K562 (cell line): ENCODE measurements around the gene ZNF687. TPM values are rescaled to one million over a fixed set of nuclear protein-coding genes. Genes with fewer than 3 reads are reported as not detected.
A peak's percentile ranks its signal among the peaks of the same experiment; 100 is the strongest.

Source experiments
- ATAC-seq: fragments of 200-7000 bp; cut with Tn5 transposase; 3 replicates; pipeline ENCODE4 v1.9.1; 2020; ENCODE audit warnings: moderate library complexity
- BruUV-seq: library from RNA; stranded (reverse); fragments of 400-500 nt; replicated peaks from 2 replicates; lab custom pipeline; 2021; lab: Mats Ljungman, UMichigan
- CTCF ChIA-PET: fragments of 300-600 bp; formaldehyde crosslinking; extraction: SDS; loops from one replicate; lab custom pipeline; 2021; ENCODE audit warnings: low intra/inter-chr PET ratio; lab: Yijun Ruan, JAX
- POLR2A ChIA-PET: fragments of 300-600, 350-650 bp; sonication (Branson Sonifier 250); formaldehyde crosslinking; extraction: SDS; loops from one replicate; lab custom pipeline; 2021; ENCODE audit warnings: antibody characterized with exemption, inconsistent platforms; lab: Yijun Ruan, JAX
- DNase-seq, 4 experiments: peaks; one replicate each; pipeline versions ENCODE4 v3.0.0 to v3.0.0-alpha.2; 2011 to 2018; ENCODE audit warnings: low spot score in 3 of 4, mixed read lengths in 3 of 4; ENCODE audit errors: extremely low read depth in 1 of 4
- FAIRE-seq: peaks from 2 replicates; lab custom pipeline; 2011; peaks lifted over from hg19 to GRCh38; lab: Jason Lieb, UNC
- H2AFZ ChIP-seq: 2 replicates; pipeline ENCODE4 v1.6.0; 2011; ENCODE audit warnings: low read depth, low read length, control low read depth, inconsistent platforms
- H3K27ac ChIP-seq: fragments of 200-600 bp; 3 replicates; pipeline ENCODE4 v1.8.0; 2011; ENCODE audit warnings: low read depth, mild to moderate bottlenecking, control low read depth, inconsistent platforms, low read length, moderate library complexity, mixed read lengths; ENCODE audit errors: extremely low read depth
- H3K27me3 ChIP-seq, 2 experiments: fragments of 300-600 bp in 1 of 2; 2 replicates in 1 of 2; 3 replicates in 1 of 2; pipeline versions ENCODE4 v1.6.0 to v1.8.0; 2011; ENCODE audit warnings: inconsistent platforms in 2 of 2, low read length in 2 of 2, mild to moderate bottlenecking in 1 of 2, mixed read lengths in 1 of 2, moderate library complexity in 1 of 2; ENCODE audit not compliant: control insufficient read depth in 2 of 2, insufficient read depth in 2 of 2
- H3K36me3 ChIP-seq: fragments of 300-600 bp; 3 replicates; pipeline ENCODE4 v1.8.0; 2011; ENCODE audit warnings: mild to moderate bottlenecking, low read length, inconsistent platforms; ENCODE audit not compliant: control insufficient read depth, insufficient read depth
- H3K4me1 ChIP-seq, 2 experiments: fragments of 200-600 bp in 1 of 2; replicated peaks in 1 of 2; 2 replicates in 1 of 2; 3 replicates in 1 of 2; pipeline versions ENCODE4 v1.5.1 to v1.8.0; 2011; ENCODE audit warnings: inconsistent platforms in 2 of 2, low read length in 2 of 2, mild to moderate bottlenecking in 1 of 2, mixed read lengths in 1 of 2, moderate library complexity in 1 of 2; ENCODE audit not compliant: control insufficient read depth in 2 of 2, insufficient read depth in 2 of 2
- H3K4me2 ChIP-seq: 2 replicates; pipeline ENCODE4 v1.6.1; 2011; ENCODE audit warnings: low read length, control low read depth, inconsistent platforms, mixed read lengths; ENCODE audit not compliant: insufficient read depth
- H3K4me3 ChIP-seq: fragments of 200-600 bp; sonication (generic), shearing (Covaris generic); 2 replicates; pipeline ENCODE4 v1.5.1; 2016; ENCODE audit warnings: control low read depth, inconsistent platforms
- H3K79me2 ChIP-seq: fragments of 200-600 bp; 3 replicates; pipeline ENCODE4 v1.8.0; 2011; ENCODE audit warnings: low read length, inconsistent platforms; ENCODE audit not compliant: control insufficient read depth, insufficient read depth
- H3K9ac ChIP-seq, 2 experiments: 2 replicates each; pipeline versions ENCODE4 v1.6.0 to v1.6.1; 2011; ENCODE audit warnings: low read depth in 2 of 2, low read length in 2 of 2, control low read depth in 1 of 2, inconsistent platforms in 1 of 2, mild to moderate bottlenecking in 1 of 2, mixed read lengths in 1 of 2; ENCODE audit not compliant: insufficient read depth in 1 of 2
- H3K9me1 ChIP-seq: one replicate; pipeline ENCODE4 v1.6.0; 2011; ENCODE audit warnings: inconsistent platforms, mild to moderate bottlenecking, low read length, moderate library complexity; ENCODE audit not compliant: control insufficient read depth, insufficient read depth
- H3K9me3 ChIP-seq: replicated peaks from 2 replicates; pipeline ENCODE4 v1.5.1; 2011; ENCODE audit warnings: low read depth, low read length, inconsistent platforms; ENCODE audit not compliant: control insufficient read depth, insufficient read depth
- H4K20me1 ChIP-seq: replicated peaks from 2 replicates; pipeline ENCODE4 v1.6.1; 2011; ENCODE audit warnings: low read length, inconsistent platforms, mixed read lengths; ENCODE audit not compliant: control insufficient read depth, insufficient read depth
- AFF1 ChIP-seq, 2 experiments: fragments of 450-650 bp; IDR thresholded peaks; 2 replicates each; pipeline ENCODE4 v1.6.1; 2018; ENCODE audit warnings: mild to moderate bottlenecking in 2 of 2, low read depth in 1 of 2; ENCODE audit not compliant: partially characterized antibody in 2 of 2
- C11orf30 ChIP-seq: fragments of 450-650 bp; IDR thresholded peaks from 2 replicates; pipeline ENCODE4 v1.6.1; 2016; ENCODE audit warnings: low read depth, mild to moderate bottlenecking
- ELF1 ChIP-seq: fragments of 200-800 bp; sonication (Bioruptor generic); IDR thresholded peaks from 2 replicates; pipeline ENCODE4 v1.6.1; 2016; ENCODE audit warnings: missing genetic modification characterization, missing compliant biosample characterization
- MAFF ChIP-seq: IDR thresholded peaks from 2 replicates; pipeline ENCODE4 v1.6.1; 2012; ENCODE audit warnings: low read length, improper control_type of control experiment
- MAFG ChIP-seq: fragments of 450-650 bp; conservative IDR thresholded peaks from 2 replicates; pipeline ENCODE4 v1.6.1; 2016; ENCODE audit warnings: missing genetic modification characterization, missing compliant biosample characterization
- MAFK ChIP-seq: IDR thresholded peaks from 2 replicates; pipeline ENCODE4 v1.6.1; 2011; ENCODE audit warnings: low read length, improper control_type of control experiment
- MXI1 ChIP-seq: IDR thresholded peaks from 2 replicates; pipeline ENCODE4 v1.6.1; 2011; ENCODE audit warnings: low read depth, mild to moderate bottlenecking, improper control_type of control experiment, low read length
- NBN ChIP-seq: fragments of 450-650 bp; IDR thresholded peaks from 2 replicates; pipeline ENCODE4 v1.6.1; 2016; ENCODE audit warnings: low read depth, mild to moderate bottlenecking
- NELFE ChIP-seq: IDR thresholded peaks from 2 replicates; pipeline ENCODE4 v1.6.1; 2011; ENCODE audit warnings: mild to moderate bottlenecking; ENCODE audit not compliant: insufficient read depth, insufficient read length
- OTX1 ChIP-seq: fragments of 450-650 bp; formaldehyde crosslinking; IDR thresholded peaks from 2 replicates; pipeline ENCODE4 v1.4.0; 2022; ENCODE audit warnings: mild to moderate bottlenecking
- PRDM10 ChIP-seq: fragments of 450-650 bp; IDR thresholded peaks from 2 replicates; pipeline ENCODE4 v1.6.1; 2018; ENCODE audit not compliant: partially characterized antibody
- RBBP5 ChIP-seq: fragments of 200-600 bp; sonication (generic); IDR thresholded peaks from 2 replicates; pipeline ENCODE4 v1.6.1; 2012; ENCODE audit warnings: borderline replicate concordance, mild to moderate bottlenecking, low read length, control low read depth, inconsistent platforms; ENCODE audit not compliant: insufficient read depth, poor library complexity, severe bottlenecking
- TRIM28 ChIP-seq: fragments of 450-650 bp; IDR thresholded peaks from 2 replicates; pipeline ENCODE4 v1.6.1; 2017
- ZNF316 ChIP-seq: fragments of 450-650 bp; IDR thresholded peaks from 2 replicates; pipeline ENCODE4 v1.6.1; 2016
- WGBS: fragments of 100-300 bp; shearing (Covaris generic); methylation state at CpG from one replicate; pipeline ENCODE4 v1.1.6; 2016; ENCODE audit warnings: low coverage, mixed read lengths; ENCODE audit not compliant: insufficient coverage; ENCODE audit errors: missing lambda C conversion rate; 5-methylcytosine and 5-hydroxymethylcytosine counted together
- in situ Hi-C: fragments of 300-500 bp; cut with MboI; formaldehyde crosslinking; loops from 4 replicates; pipeline ENCODE4 v1.15.0; 2018; ENCODE audit warnings: inconsistent platforms, mixed read lengths
- intact Hi-C: fragments of 100-400 bp; cut with micrococcal nuclease; formaldehyde crosslinking; loops from 2 replicates; pipeline ENCODE4 v1.14.2; 2022
- polyA plus RNA-seq, 8 experiments: library from polyadenylated mRNA; depleted of rRNA in 4 of 8; stranded (reverse) in 5 of 8; unstranded in 3 of 8; fragments of >200 nt; fragmentation: Nextera tagmentation in 2 of 8; fragmentation: Illumina TruSeq in 1 of 8; extraction: Ambion mirVana in 2 of 8; extraction: Trizol in 1 of 8; gene quantifications; 2 replicates each; pipeline versions ENCODE4 v1.2.1 to v1.2.3, GENCODE V29; 2011 to 2014; ENCODE audit warnings: inconsistent platforms in 1 of 8, missing spikeins in 1 of 8
- total RNA-seq, 7 experiments: library from RNA; depleted of rRNA in 6 of 7; stranded (reverse); fragments of >200 nt in 6 of 7; fragmentation: Illumina TruSeq in 2 of 7; extraction: Trizol in 2 of 7; gene quantifications; 2 replicates each; pipeline versions ENCODE4 v1.2.1 to v1.2.3, GENCODE V29; 2011 to 2021; ENCODE audit warnings: low replicate concordance in 1 of 7

Gene ZNF687
- total and polyA plus RNA-seq, 9 of the 15 experiments (the other 6 are each of a cell fraction or from before 2014, with no cell fraction given): 0.13 to 26.4 (median 10.6) TPM

- no peak for TF ChIP-seq NBN
- no peak for TF ChIP-seq NELFE
- TF ChIP-seq RBBP5: no peak
- TF ChIP-seq MXI1: no peak
- TF ChIP-seq TRIM28: no peak
Measured at GRCh38 chr1:151235235-151235634, 46.9 kb upstream of the ZNF687 start (continued).

GRCh38 chr1:151237678-151238466, 44.2 kb upstream of the ZNF687 start:
- H2AFZ ChIP-seq: no peak overlapping the region
- DNase-seq (no peak), FAIRE-seq (no peak), ATAC-seq (no peak)
- 55% methylated on average over 4 of the region's 4 CpGs for WGBS
- no peak overlapping the region for H3K27ac ChIP-seq
- no peaks in the 10 kb centered on the region for H4K20me1 ChIP-seq
- POLR2A ChIA-PET: interaction anchor here (0.8 to 1.4 kb wide), 2 partner anchors 48 to 73 kb away, joined by 3 to 4 read pairs; partner anchors contain the start of gene VPS72
- no peaks in the 10 kb centered on the region for H3K9me1 ChIP-seq
- H3K79me2 ChIP-seq: no peaks in the 10 kb centered on the region
- intact Hi-C loops (no loop called here), in situ Hi-C loops (no loop called here)
- H3K4me2 ChIP-seq: no peak overlapping the region
- H3K9me3 ChIP-seq: no peaks in the 10 kb centered on the region; the same call in 1 of the 2 replicates
- TF ChIP-seq ELF1 (tag) (no peak), ZNF316 (peak; percentile 83), AFF1 (IDR thresholded peaks at IDR 0.05; ENCODE audit: low read depth in 1 of 2, partially characterized antibody in 2 of 2) (no peak), PRDM10 (peak; percentile 54), MAFK (peak; percentile 62), C11orf30 (peak; percentile 71; the same call in 1 of the 2 replicates), MAFG (tag) (peak; percentile 61), MAFF (peak; percentile 65), OTX1 (CRISPR knock-in tag) (no peak)
- H3K27me3 ChIP-seq: no peaks in the 10 kb centered on the region
- no peak overlapping the region for H3K4me3 ChIP-seq
- no TSS peak for BruUV-seq
- H3K4me1 ChIP-seq: no peaks in the 10 kb centered on the region; a peak in 1 of 5 replicates
- no peak overlapping the region for H3K9ac ChIP-seq
- H3K36me3 ChIP-seq: peaks cover 72% of the 10 kb centered on the region; the same call in 2 of the 3 replicates
- CTCF ChIA-PET: no interaction called here
